HG03060 (cell line): ENCODE measurements around the gene CYBB.

Experiments used
- ATAC-seq: cut with Tn5 transposase; IDR thresholded peaks from one replicate; pipeline ENCODE4 v1.9.1; 2021; ENCODE audit warnings: low read depth, moderate number of reproducible peaks; ENCODE audit not compliant: unreplicated experiment

CYBB gene

DNA sequence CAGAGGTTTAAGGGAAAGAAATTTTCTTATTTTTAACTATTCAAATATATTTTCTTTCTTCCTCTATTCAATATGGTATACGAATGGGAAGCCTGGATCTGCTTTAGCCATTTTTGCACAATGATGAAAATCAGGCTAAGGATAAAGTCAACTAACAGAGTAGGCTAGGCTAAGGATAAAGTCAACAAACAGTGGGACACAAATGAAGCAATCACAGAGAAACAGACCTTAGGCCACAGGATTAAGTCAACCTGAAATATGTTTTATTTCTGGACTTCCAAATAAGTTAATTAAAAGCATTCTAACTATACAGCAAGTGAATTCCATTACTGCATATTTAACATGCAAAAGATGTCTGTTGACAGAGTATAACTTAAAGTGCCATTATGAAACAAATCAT is 50.5 kb downstream of the CYBB start:
- ATAC-seq = no peak

DNA sequence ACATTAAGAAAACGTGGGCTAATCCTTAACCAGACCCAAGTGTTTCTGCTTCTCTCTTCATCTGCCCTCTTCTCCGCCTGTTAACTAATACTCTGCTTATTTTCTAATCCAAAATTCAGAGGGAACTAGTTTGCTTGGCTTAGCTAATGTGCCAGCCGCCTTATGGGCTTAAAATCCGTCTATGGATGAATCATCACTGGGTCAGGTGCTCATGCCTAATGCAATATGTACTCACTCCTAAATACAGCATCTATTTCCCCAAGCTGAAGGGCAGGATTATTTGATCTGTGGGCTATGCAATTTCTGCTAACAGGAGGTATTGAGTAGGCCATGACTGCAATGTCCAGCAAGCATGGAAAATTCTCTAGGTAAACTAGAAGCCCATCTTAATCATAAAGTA is 55.1 kb downstream of the CYBB start:
- no peak for ATAC-seq

DNA sequence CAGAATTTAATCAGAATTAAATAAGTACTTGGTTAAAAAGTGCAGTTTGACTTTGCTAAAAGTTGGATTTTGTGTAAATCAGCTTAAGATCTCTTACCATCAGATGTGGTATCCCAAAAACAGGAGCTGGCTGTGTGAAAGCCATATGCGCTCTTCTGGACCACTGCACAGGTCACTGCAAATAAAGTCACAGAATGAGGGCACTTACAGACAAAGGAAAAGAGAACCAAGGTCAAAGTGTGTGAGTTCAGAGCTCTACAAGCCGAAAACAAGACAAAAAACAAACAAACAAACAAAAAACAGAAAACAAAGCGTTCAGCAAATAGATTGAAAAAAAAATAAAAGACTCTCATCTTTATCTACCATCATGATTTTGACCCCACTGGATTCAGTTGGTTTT is 61.1 kb downstream of the CYBB start:
- no peak for ATAC-seq

DNA sequence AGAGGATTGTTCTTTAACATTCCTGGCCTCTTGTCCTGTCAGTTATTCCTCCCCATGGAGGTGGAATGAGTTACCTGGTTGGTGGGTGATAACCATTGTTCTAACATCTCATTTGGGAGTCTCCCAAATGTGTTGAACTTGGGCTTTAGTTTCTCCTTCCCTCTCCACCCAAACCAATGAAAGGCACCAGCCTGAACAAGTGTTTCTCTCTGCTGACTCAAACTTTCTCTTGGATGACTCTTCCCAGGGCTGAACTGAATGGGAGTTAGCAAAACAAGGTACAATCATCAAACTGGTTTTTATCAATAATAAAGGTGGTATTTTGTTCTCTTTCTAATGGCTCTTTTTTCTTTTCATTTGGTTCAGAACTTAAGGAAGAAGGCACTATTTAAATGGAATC is 64.8 kb downstream of the CYBB start:
- ATAC-seq = no peak

DNA sequence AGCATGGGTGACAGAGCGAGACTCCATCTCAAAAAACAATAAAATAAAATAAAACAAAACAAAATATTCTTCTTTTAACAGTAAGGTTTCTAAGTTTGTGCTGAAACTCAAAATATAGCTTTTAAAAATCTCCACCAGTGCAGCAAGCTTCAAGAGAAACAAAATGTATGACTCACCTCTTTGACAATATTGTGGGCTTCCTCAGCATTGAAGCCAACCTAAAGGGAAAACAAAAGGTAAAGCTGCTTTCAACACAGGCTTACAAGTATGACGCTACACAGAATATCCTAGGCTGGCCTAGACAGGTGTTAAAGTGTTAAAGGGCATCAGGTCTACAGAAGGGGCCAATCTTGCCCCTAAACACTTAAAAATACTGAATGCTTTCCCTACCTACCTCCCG is 66.3 kb downstream of the CYBB start:
- no peak for ATAC-seq

DNA sequence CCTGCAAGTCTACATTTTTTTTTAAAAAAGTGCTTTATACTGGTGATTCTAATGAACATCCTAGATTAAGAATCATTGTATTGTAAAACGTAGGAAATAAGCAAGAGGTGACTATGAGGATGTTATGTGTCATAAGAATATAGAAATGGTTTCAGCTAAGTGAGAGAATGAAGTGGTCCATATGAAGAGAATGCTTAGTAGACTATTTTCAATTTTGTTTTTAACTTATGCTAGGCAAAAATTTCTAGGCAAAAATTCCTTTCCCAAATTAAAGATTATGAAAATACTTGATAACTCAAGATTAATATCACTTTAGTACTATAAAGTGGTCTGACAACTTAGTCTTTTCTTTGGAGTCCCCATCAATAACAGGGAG is 66.7 kb downstream of the CYBB start:
- ATAC-seq = no peak

DNA sequence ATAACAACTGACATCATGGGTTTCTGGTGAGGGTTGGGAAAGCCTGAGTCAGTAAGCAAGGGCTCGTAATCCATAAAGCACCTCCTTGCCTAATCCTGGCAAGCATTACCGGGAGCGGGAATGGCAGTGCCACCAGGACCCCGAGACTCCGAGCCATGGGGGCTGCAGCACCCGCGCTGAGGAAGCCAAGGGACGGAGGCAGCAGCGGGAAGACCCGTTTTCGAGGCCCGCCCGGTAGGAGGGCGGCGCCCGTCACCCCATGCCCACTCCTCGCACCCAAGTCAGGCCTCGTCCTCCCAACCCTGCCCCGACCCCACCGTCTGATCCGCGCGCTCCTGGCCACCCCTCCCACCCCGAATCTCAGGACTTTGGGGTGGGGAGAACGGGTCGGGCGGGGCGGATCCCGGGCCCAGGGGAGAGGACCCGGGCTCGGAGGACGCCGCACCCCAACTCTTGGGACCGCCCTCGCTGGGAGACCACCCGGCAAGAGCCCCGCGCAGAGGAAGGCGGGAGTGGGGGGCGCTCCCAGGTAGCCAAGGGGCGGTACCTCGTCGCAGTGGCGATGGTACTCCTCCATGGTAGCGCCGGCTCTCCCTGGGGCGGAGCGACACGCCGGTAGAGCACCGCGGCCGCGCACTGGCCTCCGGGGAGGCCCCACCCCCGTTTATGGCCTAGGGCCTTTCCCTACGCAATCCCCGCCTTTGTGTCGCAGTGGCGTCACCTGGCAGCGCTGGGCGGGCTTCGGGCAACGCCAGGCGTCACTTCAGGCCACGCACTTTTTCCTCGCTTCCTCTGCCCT is 67.3 kb downstream of the CYBB start, which contains the start of gene DYNLT3:
Gene DYNLT3 (minus strand): TSS at position 638 of the 799 bp plus-strand sequence. CDS start 61 bp downstream, at position 577.
- peak; percentile 90 for ATAC-seq

DNA sequence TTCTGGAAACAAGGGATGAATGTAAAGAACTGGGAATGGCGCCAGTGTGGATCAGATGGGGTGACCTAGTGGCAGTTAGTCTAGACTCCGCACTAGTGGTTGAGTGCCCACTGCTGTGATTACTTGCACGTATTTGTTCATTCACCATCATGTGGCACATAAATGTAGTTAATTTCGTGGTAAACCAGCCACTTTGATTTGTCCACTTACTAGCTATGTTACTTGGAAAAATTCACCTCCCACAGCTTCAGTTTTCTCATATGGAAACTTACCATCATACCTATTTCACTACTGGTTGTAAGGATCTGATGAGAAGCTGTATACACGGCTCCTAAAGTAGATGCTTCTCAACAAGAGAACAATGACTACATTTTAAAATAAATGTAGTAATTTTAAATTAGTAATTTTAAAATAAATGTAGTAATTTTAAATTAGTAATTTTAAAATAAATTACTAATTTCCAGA is 67.9 kb downstream of the CYBB start:
- no peak for ATAC-seq

DNA sequence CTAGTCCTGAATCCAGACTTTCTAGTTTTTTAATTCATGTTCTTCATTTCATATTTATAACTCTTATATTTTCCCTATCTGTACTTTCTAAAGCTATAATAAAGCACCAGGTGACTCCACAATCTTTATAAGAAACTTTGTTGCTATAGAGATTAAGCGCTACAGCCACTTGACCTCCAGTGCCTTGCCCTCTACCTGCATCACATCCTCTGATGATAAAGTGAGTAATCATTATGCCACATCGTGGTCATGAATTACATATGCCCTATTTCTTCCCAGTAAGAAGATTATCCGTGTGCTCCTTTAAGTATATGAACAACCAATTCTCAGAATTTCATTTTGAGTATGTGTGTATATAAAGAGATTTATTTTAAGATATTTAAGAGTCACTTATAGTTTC is 74.3 kb downstream of the CYBB start:
- no peak for ATAC-seq

DNA sequence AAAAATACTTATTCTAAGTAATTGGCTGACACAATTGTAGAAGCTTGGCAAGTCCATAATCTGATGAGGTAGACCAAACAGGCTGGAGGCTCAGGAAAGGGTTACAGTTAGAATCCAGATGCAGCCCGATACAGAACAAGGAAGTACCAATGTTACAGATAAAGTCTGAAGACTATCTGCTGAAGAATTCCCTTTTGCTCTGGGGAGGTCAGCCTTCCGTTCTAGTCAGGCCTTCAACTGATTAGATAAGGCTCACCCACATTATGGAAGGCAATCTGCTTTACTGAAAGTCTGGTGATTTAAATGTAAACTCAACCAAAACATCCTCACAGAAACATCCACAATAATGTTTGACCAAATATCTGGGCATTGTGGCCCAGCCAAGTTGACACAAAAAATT is 74.9 kb downstream of the CYBB start:
- ATAC-seq = no peak

DNA sequence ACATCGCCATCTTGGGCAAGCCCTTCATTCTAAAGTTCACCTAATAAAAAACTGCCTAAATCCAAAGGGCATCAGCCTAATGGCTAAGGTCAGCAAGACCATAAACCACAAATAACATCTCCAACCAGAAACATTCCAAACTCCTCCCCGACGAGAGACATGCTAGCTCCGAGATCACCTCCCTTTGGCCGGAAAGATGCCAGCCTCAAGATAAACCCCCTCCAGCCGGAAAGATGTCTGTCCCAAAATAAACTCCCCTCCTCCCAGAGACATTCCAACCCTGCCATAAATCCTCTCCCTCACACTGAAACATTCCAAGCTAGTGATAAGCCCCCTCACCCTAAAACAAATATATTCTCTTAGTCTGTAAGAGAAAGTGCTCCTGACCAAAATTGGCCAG is 80.9 kb downstream of the CYBB start:
- no peak for ATAC-seq

DNA sequence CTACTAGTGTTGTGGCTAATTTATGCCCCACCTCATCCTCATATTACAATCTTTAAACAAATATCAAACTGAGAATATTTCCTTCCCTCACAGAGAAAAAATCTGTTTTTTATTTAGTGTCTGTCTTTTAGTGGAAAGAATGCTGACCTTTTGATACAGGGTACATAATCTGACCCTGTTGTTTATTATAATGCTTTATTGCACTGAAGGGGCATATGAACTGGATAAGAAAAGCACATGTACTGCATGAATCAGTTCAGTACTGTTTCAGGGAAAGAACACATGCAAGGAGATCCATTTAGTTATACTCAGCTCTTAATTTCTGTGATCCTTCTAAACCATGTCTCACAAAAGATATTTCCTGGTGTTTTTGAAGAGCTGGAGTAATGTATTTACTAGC is 83.0 kb downstream of the CYBB start:
- ATAC-seq = no peak
